Measurements from ENCODE around the gene DAAM2. TPM values are rescaled to one million over a fixed set of nuclear protein-coding genes. Genes with fewer than 3 reads are reported as not detected.

DAAM2 gene
- polyA plus RNA-seq, 4 donors = 0.89 to 12.9 (median 7.6) TPM

- Histone ChIP-seq H3K27me3 (ENCODE audit: control insufficient read depth in 3 of 3, insufficient read depth in 3 of 3, low read length in 3 of 3) (no peaks in the 10 kb centered on the region), H3K9me3 (ENCODE audit: control insufficient read depth in 2 of 2, insufficient read depth in 1 of 2, low read depth in 1 of 2, low read length in 1 of 2) (no peaks in the 10 kb centered on the region), H3K36me3 (ENCODE audit: control insufficient read depth in 3 of 3, insufficient read depth in 2 of 3, low read depth in 1 of 3, low read length in 3 of 3) (peaks cover 0 to 6% (median 5%) of the 10 kb centered on the region in 3 donors), H3K4me3 (ENCODE audit: low read depth in 1 of 3, low read length in 3 of 3) (no peak overlapping the region), H3K27ac (ENCODE audit: low read depth in 1 of 3, low read length in 2 of 3) (no peak overlapping the region), H3K4me1 (ENCODE audit: control insufficient read depth in 3 of 3, insufficient read depth in 2 of 3, low read depth in 1 of 3, low read length in 2 of 3) (peaks cover 0 to 9% (median 0%) of the 10 kb centered on the region in 3 donors)
- no peak for DNase-seq
- no peak for FAIRE-seq
- 93 to 95% (median 94%) methylated on average over 6 of the region's 6 CpGs for WGBS, 3 donors
Observed at GRCh38 chr6:39891353-39891752, 99.2 kb downstream of the DAAM2 start.

- Histone ChIP-seq H3K27me3 (ENCODE audit: control insufficient read depth in 3 of 3, insufficient read depth in 3 of 3, low read length in 3 of 3) (no peaks in the 10 kb centered on the region), H3K9me3 (ENCODE audit: control insufficient read depth in 2 of 2, insufficient read depth in 1 of 2, low read depth in 1 of 2, low read length in 1 of 2) (no peaks in the 10 kb centered on the region), H3K4me1 (ENCODE audit: control insufficient read depth in 3 of 3, insufficient read depth in 2 of 3, low read depth in 1 of 3, low read length in 2 of 3) (peaks cover 0 to 9% (median 0%) of the 10 kb centered on the region in 3 donors), H3K4me3 (ENCODE audit: low read depth in 1 of 3, low read length in 3 of 3) (no peak overlapping the region), H3K27ac (ENCODE audit: low read depth in 1 of 3, low read length in 2 of 3) (no peak overlapping the region), H3K36me3 (ENCODE audit: control insufficient read depth in 3 of 3, insufficient read depth in 2 of 3, low read depth in 1 of 3, low read length in 3 of 3) (peaks cover 0 to 9% (median 5%) of the 10 kb centered on the region in 3 donors)
- FAIRE-seq = no peak
- DNase-seq = no peak
- 51 to 89% (median 65%) methylated on average over 4 of the region's 4 CpGs for WGBS, 3 donors
Observed at GRCh38 chr6:39891976-39892375, 99.8 kb downstream of the DAAM2 start.

GRCh38 chr6:39892490-39893129 lies 100.4 kb downstream of the DAAM2 start:
- Histone ChIP-seq H3K36me3 (ENCODE audit: control insufficient read depth in 3 of 3, insufficient read depth in 2 of 3, low read depth in 1 of 3, low read length in 3 of 3) (peaks cover 0 to 9% (median 5%) of the 10 kb centered on the region in 3 donors), H3K27me3 (ENCODE audit: control insufficient read depth in 3 of 3, insufficient read depth in 3 of 3, low read length in 3 of 3) (no peaks in the 10 kb centered on the region), H3K4me1 (ENCODE audit: control insufficient read depth in 3 of 3, insufficient read depth in 2 of 3, low read depth in 1 of 3, low read length in 2 of 3) (peaks cover 0 to 4% (median 0%) of the 10 kb centered on the region in 3 donors), H3K4me3 (ENCODE audit: low read depth in 1 of 3, low read length in 3 of 3) (no peak overlapping the region), H3K27ac (ENCODE audit: low read depth in 1 of 3, low read length in 2 of 3) (no peak overlapping the region), H3K9me3 (ENCODE audit: control insufficient read depth in 2 of 2, insufficient read depth in 1 of 2, low read depth in 1 of 2, low read length in 1 of 2) (no peaks in the 10 kb centered on the region)
- WGBS, 3 donors = 61 to 69% (median 67%) methylated on average over 2 of the region's 2 CpGs
- FAIRE-seq (no peak), DNase-seq (peak; percentile 45 to 66)

DNA sequence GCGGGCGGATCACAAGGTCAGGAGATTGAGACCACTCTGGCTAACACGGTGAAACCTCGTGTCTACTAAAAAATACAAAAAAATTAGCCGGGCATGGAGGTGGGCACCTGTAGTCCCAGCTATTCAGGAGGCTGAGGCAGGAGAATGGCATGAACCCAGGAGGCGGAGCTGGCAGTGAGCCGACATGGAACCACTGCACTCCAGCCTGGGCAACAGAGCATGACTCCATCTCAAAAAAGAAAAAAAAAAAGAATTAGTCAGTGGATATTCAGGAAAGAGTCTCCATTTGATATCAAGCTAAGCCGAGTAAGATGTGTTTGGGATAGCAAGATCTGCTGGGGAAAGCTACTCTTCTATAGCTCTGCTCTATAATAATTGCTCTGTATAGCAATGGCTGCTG lies 101.1 kb downstream of the DAAM2 start:
- DNase-seq = no peak
- no peaks in the 10 kb centered on the region for H3K27me3 ChIP-seq (ENCODE audit: control insufficient read depth in 3 of 3, insufficient read depth in 3 of 3, low read length in 3 of 3)
- no peaks in the 10 kb centered on the region for H3K9me3 ChIP-seq (ENCODE audit: control insufficient read depth in 2 of 2, insufficient read depth in 1 of 2, low read depth in 1 of 2, low read length in 1 of 2)
- peaks cover 0 to 9% (median 5%) of the 10 kb centered on the region in 3 donors for H3K36me3 ChIP-seq (ENCODE audit: control insufficient read depth in 3 of 3, insufficient read depth in 2 of 3, low read depth in 1 of 3, low read length in 3 of 3)
- H3K27ac ChIP-seq (ENCODE audit: low read depth in 1 of 3, low read length in 2 of 3) = no peak overlapping the region
- WGBS, 3 donors = 84 to 88% (median 86%) methylated on average over 8 of the region's 8 CpGs
- no peak overlapping the region for H3K4me3 ChIP-seq (ENCODE audit: low read depth in 1 of 3, low read length in 3 of 3)
- FAIRE-seq = no peak
- no peaks in the 10 kb centered on the region for H3K4me1 ChIP-seq (ENCODE audit: control insufficient read depth in 3 of 3, insufficient read depth in 2 of 3, low read depth in 1 of 3, low read length in 2 of 3)

DNA sequence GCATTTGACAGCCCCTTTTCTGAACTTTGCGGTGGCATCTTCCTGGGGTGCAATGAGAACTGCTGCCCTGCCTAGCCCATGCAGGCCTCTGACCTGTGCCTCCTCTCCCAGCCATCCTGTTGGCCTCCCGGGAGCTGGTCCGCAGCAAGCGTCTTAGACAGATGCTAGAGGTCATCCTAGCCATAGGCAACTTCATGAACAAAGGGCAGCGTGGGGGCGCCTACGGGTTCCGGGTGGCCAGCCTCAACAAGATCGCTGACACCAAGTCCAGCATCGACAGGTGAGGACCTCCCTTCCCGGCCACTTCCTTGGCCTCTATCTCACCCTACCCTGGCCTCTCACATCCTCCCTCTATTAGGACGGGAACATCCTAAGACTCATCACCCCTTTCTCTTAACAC lies 104.5 kb downstream of the DAAM2 start:
- Histone ChIP-seq H3K27ac (ENCODE audit: low read depth in 1 of 3, low read length in 2 of 3) (no peak overlapping the region), H3K27me3 (ENCODE audit: control insufficient read depth in 3 of 3, insufficient read depth in 3 of 3, low read length in 3 of 3) (peaks cover 0 to 2% (median 0%) of the 10 kb centered on the region in 3 donors), H3K36me3 (ENCODE audit: control insufficient read depth in 3 of 3, insufficient read depth in 2 of 3, low read depth in 1 of 3, low read length in 3 of 3) (peaks cover 0 to 15% (median 0%) of the 10 kb centered on the region in 3 donors), H3K9me3 (ENCODE audit: control insufficient read depth in 2 of 2, insufficient read depth in 1 of 2, low read depth in 1 of 2, low read length in 1 of 2) (no peaks in the 10 kb centered on the region), H3K4me1 (ENCODE audit: control insufficient read depth in 3 of 3, insufficient read depth in 2 of 3, low read depth in 1 of 3, low read length in 2 of 3) (no peaks in the 10 kb centered on the region), H3K4me3 (ENCODE audit: low read depth in 1 of 3, low read length in 3 of 3) (no peak overlapping the region)
- 90 to 95% (median 91%) methylated on average over 12 of the region's 12 CpGs for WGBS, 3 donors
- DNase-seq = no peak
- FAIRE-seq = no peak

DNA sequence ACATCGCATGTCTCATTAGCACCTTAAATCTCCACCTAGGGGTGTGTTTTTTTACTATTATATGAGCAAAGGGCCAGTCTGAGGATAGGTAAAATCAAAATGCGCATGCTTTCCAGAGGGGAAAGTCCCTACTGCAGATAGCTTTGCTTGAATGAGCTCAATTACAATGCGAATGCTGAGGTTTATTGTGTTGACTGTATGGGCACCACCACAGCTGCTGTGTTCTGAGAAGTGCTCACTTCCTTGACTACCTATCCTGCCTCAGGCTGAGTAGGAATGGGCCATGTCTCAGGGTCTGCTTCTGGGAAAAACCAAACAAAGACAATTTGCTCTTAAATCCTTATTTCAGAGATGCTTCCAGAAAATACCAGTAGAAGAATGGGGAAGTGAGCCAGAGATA lies 105.5 kb downstream of the DAAM2 start:
- DNase-seq (peak; percentile 26 to 27), FAIRE-seq (no peak)
- peaks cover 0 to 6% (median 0%) of the 10 kb centered on the region in 3 donors for H3K4me1 ChIP-seq (ENCODE audit: control insufficient read depth in 3 of 3, insufficient read depth in 2 of 3, low read depth in 1 of 3, low read length in 2 of 3)
- H3K4me3 ChIP-seq (ENCODE audit: low read depth in 1 of 3, low read length in 3 of 3) = no peak overlapping the region
- H3K27ac ChIP-seq (ENCODE audit: low read depth in 1 of 3, low read length in 2 of 3) = no peak overlapping the region
- WGBS, 3 donors = 24 to 54% (median 51%) methylated on average over 3 of the region's 3 CpGs
- no peaks in the 10 kb centered on the region for H3K9me3 ChIP-seq (ENCODE audit: control insufficient read depth in 2 of 2, insufficient read depth in 1 of 2, low read depth in 1 of 2, low read length in 1 of 2)
- H3K36me3 ChIP-seq (ENCODE audit: control insufficient read depth in 3 of 3, insufficient read depth in 2 of 3, low read depth in 1 of 3, low read length in 3 of 3) = peaks cover 0 to 15% (median 0%) of the 10 kb centered on the region in 3 donors
- peaks cover 0 to 2% (median 0%) of the 10 kb centered on the region in 3 donors for H3K27me3 ChIP-seq (ENCODE audit: control insufficient read depth in 3 of 3, insufficient read depth in 3 of 3, low read length in 3 of 3)

GRCh38 chr6:39898625-39899024 lies 106.4 kb downstream of the DAAM2 start:
- Histone ChIP-seq H3K36me3 (ENCODE audit: control insufficient read depth in 3 of 3, insufficient read depth in 2 of 3, low read depth in 1 of 3, low read length in 3 of 3) (peaks cover 0 to 21% (median 0%) of the 10 kb centered on the region in 3 donors), H3K4me3 (ENCODE audit: low read depth in 1 of 3, low read length in 3 of 3) (no peak overlapping the region), H3K9me3 (ENCODE audit: control insufficient read depth in 2 of 2, insufficient read depth in 1 of 2, low read depth in 1 of 2, low read length in 1 of 2) (no peaks in the 10 kb centered on the region), H3K27ac (ENCODE audit: low read depth in 1 of 3, low read length in 2 of 3) (no peak overlapping the region), H3K4me1 (ENCODE audit: control insufficient read depth in 3 of 3, insufficient read depth in 2 of 3, low read depth in 1 of 3, low read length in 2 of 3) (peaks cover 0 to 6% (median 0%) of the 10 kb centered on the region in 3 donors), H3K27me3 (ENCODE audit: control insufficient read depth in 3 of 3, insufficient read depth in 3 of 3, low read length in 3 of 3) (peaks cover 0 to 2% (median 0%) of the 10 kb centered on the region in 3 donors)
- FAIRE-seq = no peak
- 90 to 95% (median 90%) methylated on average over 4 of the region's 4 CpGs for WGBS, 3 donors
- no peak for DNase-seq

DNA sequence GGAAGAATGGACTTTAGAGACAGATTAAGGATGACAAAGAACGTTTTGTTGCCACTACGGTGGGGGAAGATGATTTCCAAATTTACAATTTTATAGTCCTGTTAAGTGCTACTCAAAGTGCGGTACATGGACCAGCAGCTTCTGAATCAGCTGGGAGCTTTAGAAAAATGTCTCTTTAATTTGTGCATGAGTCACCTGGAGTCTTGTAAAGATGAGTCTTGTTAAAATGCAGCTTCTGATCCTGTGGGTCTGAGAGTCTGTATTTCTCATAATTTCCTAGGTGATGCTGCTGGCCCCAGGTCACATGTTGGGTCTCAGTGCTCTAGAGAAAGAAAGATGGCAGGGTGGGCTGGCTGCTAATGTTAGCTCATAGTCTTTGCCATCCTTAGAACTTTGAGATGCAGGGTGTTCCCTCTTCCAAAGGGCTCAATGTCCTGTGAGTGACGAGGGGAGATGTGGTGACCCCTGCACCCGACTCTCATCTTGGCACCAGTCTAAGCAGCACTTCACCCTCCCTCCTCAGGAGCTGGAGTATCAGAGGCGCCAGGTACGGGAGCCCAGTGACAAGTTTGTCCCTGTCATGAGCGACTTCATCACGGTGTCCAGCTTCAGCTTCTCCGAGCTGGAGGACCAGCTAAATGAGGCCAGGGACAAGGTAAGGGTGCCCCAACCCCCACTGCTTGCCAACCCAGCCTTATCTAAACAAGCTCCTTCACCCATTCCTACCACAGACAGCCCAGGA lies 107.5 kb downstream of the DAAM2 start:
- peaks cover 0 to 6% (median 0%) of the 10 kb centered on the region in 3 donors for H3K4me1 ChIP-seq (ENCODE audit: control insufficient read depth in 3 of 3, insufficient read depth in 2 of 3, low read depth in 1 of 3, low read length in 2 of 3)
- no peak overlapping the region for H3K27ac ChIP-seq (ENCODE audit: low read depth in 1 of 3, low read length in 2 of 3)
- no peak overlapping the region for H3K4me3 ChIP-seq (ENCODE audit: low read depth in 1 of 3, low read length in 3 of 3)
- peaks cover 0 to 28% (median 0%) of the 10 kb centered on the region in 3 donors for H3K36me3 ChIP-seq (ENCODE audit: control insufficient read depth in 3 of 3, insufficient read depth in 2 of 3, low read depth in 1 of 3, low read length in 3 of 3)
- H3K9me3 ChIP-seq (ENCODE audit: control insufficient read depth in 2 of 2, insufficient read depth in 1 of 2, low read depth in 1 of 2, low read length in 1 of 2) = no peaks in the 10 kb centered on the region
- DNase-seq = no peak
- peaks cover 0 to 2% (median 0%) of the 10 kb centered on the region in 3 donors for H3K27me3 ChIP-seq (ENCODE audit: control insufficient read depth in 3 of 3, insufficient read depth in 3 of 3, low read length in 3 of 3)
- no peak for FAIRE-seq
- WGBS, 3 donors = 77 to 86% (median 80%) methylated on average over 10 of the region's 10 CpGs
